SKM-1 treated with dmso at 0.1 percent for 144 hours (cell line): ENCODE measurements around the gene GNPAT.
"Not testable (repeated sequence)": the region's sequence is repeated elsewhere in the genome, so short reads cannot be mapped to it uniquely, and the experiment has no call there.

ENCODE experiments used
- DNase-seq: peaks from one replicate; lab custom pipeline; 2025; ENCODE audit not compliant: unreplicated experiment; lab: John Stamatoyannopoulos, UW

The GNPAT gene

DNA sequence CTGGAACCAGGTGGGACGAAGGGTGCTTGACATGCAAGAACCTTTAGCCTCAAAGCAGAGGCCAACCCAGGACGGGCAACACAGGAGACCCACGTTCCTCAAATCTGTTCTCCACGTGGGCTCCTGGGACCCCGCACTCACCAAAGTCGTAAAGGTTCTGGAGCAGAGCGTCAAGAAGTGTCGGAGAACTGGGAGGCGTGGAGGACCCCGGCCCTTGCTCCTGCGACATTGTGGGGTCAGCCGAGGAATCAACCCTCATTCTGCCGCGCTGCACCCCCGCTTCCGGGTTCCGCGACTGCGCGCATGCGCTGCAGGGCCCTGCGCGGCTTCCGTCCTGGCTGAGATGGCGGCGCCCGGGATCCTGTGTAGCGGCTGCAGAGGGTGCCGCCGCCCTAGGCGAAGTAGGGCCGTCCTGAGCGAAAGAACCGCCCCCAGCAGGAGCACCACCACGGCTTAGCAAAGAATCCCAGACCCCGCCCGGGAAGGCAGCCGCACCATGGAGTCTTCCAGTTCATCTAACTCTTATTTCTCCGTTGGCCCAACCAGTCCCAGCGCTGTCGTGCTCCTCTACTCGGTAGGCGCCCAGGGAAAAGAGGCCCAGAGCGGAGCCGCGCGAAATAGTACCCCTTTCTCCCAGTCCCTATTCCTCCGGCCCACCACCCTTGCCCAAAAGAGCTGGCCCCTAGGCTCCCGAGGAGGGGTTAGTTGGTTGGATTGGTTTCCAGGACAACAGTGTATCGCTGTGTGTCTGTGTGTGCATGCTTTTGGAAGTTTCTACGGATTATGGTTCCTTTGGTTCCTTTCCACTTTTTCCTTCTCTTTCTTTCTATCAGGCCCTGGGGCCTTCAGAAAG lies at the start of gene GNPAT:
TSS of gene GNPAT (plus strand) at position 330 of the 853 bp plus-strand sequence. CDS start at position 497, 167 bp downstream.
- peak; percentile 89 for DNase-seq

DNA sequence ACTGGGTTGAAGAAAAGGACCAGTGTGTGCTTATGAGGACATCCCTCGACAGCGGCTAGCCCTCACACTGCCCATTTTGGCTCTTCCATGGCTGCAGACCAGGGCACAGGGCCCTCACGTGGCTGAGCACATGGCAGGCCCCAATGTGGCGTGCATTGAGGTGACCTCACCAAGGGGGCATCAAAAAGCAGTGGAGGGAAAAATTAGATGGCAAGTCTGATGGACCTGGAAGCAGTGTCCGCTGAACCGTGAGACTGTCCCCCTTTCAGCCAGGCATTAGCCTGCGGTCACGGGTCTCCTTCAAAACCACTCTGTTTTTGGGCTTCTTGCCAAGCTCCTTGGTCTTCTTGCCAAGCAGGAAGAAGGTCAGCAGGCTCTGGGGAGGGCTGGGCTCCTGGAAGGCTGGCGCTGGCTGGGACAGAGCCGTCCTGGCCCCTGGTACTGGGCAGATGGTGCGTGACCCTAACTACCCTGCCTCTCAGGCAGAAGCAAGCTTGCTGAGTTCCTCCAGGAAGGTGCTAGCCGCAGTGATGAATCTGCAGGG lies 48.3 kb upstream of the GNPAT start:
- DNase-seq, result no peak

DNA sequence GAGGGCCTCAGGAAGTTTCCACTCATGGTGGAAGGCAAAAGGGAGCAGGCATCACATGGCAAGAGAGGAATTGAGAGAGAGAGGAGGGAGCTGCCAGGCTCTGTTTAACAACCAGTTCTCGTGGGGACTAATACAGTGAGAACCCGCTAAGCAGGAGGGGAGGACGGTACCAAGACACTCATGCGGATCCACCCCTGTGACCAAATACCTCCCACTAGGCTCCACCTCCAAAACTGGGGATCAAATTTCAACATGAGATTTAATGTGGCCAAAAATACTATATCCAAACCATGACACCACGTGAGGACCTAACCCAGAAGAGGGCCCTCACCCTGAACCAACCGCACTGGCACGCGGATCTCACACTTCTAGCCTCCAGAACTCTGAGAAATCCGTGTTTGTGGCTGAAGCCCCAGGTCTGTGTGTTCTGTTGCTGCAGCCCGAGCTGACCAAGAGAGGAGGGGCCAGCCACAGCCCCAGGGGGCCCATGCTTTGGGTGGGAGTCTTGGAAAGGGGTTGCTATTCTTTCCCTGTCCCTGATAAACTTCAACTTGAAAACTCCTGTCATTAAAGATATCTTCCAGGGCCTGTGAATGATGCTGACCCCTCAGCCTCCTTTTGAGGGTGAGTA lies 47.2 kb upstream of the GNPAT start:
- no peak for DNase-seq

DNA sequence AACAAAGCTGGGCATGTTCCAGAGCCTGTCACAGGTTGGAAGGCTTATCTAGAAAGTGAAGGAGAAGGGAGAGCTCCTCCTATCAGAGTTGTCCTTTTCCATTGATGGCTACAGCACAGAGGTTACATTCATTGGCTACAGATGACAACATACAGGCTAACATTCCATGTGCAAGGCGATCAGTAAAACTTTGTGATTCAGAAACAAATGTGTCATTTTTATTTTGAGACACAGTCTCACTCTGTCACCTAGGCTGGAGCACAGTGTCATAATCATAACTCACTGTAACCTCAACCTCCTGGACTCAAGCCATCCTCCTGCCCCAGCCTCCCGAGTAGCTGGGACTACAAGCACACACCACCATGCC lies 46.6 kb upstream of the GNPAT start:
- DNase-seq, result no peak

DNA sequence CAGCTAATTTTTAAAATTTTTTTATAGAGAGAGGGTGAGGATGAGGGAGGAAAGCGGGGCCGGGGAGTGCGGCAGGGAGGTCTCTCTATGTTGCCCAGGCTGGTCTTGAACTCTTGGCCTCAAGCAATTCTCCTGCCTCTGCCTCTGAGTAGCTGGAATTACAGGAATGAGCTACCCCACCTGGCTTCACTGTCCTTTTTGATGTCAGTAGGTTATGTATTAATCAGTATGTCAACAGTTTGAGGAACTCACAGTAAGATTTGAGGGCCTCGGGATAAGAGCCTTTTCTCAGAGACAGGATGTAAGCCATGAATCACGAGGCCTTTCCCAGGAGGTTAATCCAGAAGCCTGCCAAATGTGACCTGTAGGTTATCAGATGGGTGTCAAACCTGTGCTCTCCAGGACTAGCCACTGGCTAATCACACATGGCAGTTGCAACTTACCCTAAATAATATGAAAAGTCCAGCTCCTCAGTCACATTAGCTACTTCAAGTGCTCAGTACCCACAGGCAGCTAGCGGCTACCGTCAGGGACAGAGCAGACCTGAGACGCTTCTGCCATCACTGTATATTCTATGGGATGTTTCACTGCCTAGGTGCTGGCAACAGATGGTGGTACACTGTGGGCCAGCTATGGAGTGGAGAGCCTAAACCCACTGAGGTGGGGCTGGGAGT lies 46.0 kb upstream of the GNPAT start:
- no peak for DNase-seq

DNA sequence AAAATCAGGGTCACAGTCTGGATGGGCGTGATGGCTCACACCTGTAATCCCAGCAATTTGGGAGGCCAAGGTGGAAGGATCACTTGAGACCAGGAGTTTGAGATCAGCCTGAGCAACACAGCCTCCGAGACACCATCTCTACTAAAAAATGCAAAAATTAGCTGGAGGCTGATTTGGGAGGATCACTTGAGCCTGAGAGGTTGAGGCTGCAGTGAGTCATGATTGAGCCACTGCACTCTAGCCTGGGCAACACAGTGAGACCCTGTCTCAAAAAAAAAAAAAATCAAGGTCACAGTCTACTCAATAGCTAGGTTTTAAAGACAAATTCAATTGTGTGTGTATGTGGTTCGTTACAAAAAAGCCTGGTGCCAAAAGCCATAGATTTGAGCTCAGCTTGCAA lies 44.7 kb upstream of the GNPAT start:
- no peak for DNase-seq

DNA sequence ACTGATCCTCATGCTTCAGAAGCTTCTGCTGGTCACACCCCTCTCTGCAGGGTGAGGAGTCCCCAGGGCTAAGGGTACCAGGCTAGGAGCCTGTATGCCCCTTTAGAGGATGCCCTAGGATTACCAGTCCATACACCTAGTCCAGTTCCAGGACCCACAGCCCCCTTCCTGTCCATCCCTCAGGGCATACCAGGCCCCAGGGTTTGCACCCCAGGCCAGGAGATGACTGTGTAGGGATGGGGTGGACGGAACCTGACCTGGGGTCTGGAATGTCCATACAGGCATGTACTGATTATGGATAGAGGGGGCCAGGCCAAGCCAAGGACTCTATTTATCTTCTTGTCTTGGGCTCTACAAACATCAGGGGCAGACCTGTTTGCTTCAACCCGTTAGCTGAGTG lies 44.3 kb upstream of the GNPAT start:
- DNase-seq, result no peak

DNA sequence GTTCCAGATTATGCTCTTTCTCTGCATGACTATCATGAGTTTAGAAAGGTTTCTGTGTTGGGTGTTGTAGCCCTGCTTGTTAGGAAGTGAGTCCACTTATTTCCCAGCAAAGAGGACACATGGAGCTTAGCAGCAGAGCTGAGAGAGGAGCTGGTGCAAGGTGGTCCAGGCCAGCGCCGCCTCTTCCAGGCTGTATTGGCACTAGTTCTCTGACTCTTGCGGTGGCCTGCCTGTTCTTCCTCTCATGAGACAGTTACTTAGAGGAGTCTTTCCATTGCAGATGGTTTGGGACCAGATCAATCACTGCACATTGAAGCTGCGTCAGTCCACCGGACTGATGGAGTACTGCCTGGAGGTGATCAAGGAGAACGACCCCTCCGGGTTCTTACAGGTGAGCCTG lies 41.1 kb upstream of the GNPAT start:
- no peak for DNase-seq

DNA sequence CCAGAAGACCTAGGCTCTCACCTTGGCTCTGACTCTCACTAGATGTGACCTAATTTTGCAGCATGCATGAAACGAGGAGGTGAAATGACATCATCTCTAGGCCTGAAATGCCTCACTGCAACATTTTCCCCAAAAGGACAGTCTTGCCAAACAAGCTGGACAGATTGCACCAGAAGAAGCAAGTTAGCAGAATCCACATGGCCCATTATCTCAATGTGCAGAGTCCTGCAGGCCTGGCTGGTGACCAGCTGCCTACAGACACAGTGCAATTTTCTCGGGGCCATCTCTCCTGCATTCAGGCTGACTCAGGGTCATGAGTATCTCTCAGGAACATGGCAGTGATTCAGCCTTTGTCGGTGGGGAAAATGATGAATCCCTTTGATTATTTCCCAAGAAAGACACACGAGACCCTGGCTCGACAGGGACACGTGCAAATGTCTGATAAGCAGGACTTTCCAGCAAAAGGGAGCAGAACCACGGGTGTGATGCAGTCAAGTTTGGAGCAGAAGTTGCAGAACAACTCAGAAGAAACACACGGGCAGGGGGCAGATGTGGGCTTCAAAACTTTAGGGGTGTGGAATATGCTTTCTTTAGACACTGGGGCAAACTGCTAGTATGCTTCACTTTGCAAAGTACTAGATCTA lies 40.5 kb upstream of the GNPAT start:
- peak; percentile 75 for DNase-seq

DNA sequence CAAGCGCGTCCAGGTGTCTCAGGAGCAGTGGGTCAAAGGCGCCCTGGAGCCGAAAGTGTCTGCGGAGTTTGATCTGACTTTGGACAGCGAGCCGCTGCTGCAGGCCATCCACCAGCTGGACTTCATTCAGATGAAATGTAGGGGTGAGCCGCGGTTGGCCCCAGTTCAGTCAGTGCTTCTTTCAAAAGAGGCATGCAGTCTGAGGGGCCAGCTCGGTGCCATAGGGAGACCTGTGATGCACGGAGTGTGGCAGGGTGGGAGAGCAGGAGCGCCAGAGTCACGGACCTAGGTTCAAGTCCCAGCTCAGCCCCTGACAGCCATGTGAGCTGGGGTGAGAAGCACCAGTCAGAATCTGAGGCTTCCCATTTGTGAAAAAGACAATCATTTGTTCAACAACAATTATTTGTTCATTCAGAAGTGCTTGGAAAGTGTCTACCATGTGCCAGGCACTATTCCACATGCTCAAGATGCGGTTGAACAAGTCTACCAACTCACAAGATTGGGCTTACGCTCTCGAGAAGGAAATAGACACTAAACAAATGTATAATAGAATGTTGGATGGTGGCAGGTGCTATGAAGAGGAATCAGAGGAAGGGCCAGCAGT lies 39.5 kb upstream of the GNPAT start:
- no peak for DNase-seq

DNA sequence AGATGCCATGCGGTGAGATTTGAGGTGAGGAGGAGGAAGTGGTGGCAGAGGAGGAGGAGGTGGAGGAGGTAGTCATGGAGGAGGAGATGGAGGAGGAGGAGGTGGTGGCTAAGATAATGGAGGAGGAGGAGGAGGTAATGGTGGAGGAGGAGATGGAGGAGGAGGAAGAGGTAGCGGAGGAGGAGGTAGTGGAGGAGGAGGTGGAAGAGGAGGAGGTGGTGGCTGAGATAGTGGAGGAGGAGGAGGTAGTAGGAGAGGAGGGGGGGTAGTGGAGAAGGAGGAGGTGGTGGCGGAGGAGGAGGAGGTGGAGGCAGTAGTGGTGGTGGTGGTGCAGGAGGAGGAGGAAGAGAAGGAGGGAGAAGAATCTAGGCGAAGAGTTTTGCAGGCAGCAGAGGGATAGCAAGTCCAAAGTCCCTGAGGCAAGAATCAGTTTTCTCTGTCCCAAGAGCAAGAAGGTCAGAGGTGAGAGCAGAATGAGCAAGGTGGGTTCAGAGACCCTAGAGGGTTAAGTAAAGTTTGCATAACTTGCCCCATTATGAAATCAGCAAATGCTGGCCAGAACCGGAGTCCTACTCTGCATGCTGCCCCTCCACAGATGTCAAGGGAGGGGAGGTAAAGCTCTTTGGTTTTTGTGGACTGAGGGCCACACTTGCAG lies 38.9 kb upstream of the GNPAT start:
- peak; percentile 92 for DNase-seq

DNA sequence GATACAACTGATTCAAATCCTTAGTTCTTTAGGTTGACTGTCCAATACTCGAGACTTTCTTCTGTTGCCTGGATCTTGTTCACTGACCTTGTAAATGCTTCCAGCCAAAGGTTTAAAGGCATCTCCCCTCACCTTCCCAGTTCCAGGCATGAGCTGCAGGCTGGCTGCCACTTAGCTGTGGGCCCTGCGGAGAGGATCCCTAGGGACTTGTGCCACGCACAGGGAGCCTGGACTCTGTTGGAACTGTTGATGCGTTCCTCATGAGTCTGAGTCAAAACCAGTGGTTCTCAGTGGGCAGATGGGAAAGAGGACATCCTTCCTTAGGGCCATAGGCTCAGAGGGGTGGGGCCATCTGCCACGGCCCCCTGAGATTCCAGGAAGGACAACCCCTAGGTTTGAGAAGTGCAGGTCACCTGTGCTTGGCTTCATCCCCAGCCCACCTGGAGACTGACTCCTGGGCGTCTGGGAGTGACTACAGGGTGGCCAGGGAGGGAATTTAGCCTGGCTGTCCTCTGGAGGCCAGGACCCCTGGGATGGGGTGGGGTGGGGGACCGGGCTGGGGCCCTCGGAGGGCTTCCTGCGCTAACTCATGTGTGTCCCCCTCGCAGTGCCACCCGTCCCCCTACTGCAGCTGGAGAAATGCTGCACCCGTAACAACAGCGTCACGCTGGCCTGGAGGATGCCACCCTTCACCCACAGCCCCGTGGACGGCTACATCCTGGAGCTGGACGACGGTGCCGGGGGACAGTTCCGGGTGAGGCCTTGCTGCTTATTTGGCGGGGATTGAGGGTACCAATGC lies 37.6 kb upstream of the GNPAT start:
- DNase-seq, result no peak

DNA sequence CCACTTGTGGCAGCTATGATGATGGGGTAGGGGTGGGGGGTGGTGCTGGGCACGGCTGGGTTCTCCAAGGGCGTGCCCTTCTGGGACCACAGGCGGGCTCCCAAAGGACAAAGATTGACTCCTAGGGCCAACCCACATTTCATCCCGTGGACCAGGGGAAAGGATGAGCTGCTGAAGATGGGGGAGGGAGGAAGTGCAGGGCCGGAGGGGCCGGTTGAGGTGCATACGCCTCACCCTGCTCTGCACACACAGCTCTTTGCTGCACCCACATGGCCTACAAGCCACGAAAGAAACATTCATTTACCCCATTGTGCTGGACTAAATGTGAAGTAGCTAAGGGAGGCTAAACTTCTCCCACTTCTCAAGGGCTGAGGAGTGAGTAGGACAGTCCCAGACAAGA lies 34.2 kb upstream of the GNPAT start:
- no peak for DNase-seq

DNA sequence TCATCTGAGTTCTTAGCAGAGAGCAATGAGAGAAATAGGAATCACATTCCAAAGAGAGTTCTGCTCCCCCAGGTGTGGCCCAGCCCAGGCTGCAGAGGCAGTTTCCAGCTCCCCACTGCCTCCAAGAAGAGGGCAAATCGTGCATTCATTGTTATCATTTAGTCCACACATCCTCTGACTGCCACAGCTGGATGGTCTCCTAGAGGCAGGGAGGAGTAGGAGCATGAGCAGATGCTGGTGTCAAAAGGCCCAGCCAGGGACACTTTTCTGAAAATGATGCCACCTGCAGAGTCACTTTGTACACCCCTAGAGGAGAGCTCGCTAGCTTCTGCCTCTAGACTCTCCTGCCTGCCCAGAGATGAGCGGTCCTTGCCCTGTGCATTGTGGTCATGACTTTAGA lies 33.6 kb upstream of the GNPAT start:
- no peak for DNase-seq

DNA sequence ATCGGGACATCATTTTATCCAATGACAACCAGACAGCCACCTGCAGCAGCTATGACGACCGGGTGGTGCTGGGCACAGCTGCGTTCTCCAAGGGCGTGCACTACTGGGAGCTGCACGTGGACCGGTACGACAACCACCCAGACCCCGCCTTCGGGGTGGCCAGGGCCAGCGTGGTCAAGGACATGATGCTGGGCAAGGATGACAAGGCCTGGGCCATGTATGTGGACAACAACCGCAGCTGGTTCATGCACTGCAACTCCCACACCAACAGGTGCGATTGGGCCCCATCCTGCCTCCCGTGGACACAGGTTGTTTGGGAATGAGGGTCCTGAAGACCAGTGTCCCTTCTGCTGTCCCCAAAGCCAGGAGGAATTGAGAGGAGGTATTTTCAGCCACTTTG lies 32.0 kb upstream of the GNPAT start:
- DNase-seq, result no peak

DNA sequence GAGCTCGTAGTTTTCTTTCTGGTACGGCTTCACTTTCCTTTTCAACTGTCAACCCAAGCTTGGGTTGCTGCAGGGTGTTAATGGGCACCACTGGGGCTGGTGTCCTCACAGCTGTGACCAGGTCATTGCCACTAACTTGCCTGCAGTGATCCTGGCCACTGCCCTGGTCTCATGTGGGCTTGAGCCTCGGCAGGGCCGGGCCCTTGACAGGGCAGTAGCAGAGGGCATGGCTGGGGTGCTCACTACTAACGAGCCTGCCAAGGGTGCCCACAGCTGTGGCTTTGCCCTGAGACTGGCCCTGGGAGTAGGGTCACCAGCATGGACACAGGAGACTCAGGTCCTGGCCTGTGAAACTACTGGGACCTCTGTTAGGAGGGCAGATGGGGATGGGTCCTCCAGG lies 31.5 kb upstream of the GNPAT start:
- DNase-seq, result no peak

DNA sequence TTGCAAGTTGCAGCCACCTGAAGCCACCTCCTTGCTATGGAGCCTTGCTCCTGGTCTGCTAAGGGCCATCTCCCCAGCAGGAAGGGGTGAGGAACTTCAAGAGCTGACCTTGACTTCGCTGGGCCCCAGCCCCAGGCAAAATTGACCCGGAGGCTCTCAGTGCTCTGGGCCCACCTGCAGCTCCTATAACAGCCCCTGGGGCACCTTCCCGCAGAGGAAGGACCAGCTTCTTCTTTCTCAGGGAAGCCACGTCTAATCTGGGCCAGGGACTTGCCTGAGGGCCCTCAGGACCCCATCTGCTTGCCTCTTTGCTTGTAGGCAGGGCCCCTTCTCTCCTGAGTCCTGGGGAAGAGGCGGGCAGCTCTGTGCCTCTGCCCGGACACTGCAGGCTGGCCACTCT lies 30.9 kb upstream of the GNPAT start:
- no peak for DNase-seq

DNA sequence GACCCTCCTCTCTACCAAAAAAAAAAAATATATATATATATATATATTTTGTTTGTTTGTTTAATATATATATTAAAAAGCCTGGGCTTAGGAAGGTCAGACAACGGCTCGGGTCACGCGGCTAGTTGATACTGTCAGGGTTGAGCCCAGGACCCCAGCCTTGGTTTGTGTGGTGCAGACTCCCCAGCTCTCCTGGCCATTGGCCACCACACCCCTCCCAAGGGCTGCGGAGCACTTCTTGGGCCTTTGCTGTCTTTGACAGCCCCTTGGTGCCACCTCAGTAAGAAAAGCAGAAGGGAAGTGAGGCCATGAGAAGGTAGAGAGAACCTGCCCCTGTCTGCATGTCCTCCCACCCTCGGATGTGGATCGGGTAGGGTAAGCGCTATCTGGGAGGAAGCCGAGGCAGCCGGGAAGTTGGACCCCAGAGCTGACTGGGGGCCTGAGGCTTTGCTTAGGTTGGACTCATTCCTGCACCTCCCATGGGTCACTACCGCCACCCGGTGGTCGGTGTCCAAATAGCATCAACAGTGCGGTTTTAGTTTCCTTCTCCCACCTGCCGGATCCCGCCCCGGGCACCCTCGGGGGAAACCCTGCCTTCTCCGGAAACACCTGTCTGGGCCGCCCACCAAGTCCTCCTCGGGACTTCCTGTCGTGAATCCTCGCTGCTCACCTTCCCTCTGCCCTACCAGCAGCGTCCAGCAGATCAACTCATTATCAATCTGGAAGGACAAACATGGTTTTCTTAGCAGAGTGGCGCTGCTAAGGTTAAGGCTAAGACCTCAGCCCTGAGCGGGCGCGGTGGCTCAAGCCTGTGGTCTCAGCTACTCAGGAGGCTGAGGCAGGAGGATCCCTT lies 29.8 kb upstream of the GNPAT start:
- DNase-seq, result peak; percentile 82

DNA sequence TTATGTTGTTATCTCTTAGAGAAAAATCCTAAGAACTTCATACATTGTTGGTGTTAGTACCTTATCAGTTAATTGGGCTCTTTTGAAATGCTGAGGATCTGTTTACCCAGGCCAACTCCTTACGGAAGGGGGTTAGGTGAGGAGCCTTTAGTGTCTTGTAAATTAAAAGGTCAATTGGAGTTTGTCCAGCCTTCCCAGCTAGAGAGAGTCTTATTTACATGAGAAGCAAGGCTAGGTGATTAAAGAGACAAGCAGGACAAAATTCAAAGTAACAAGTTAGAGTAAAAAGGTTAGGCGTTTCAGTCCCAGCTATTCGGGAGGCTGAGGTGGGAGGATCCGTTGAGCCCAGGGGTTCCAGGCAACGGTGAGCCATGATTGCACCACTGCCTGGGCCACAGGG lies 28.7 kb upstream of the GNPAT start:
- not testable (repeated sequence) for DNase-seq
